Lower leg skin (tissue), 4 donors: ENCODE results near the gene FXYD1. TPM values are rescaled to one million over a fixed set of nuclear protein-coding genes. Genes with fewer than 3 reads are reported as not detected.
"Not testable (repeated sequence)": the region's sequence is repeated elsewhere in the genome, so short reads cannot be mapped to it uniquely, and the experiment has no call there.

Source experiments
- DNase-seq, 2 donors: peaks; one replicate each; pipeline ENCODE4 v3.0.0-alpha.2; 2019; ENCODE audit warnings: low spot score in 2 of 2
- H3K4me3 ChIP-seq: fragments of 200-600 bp; sonication (generic); 2 replicates; pipeline ENCODE4 v1.5.1; 2017; ENCODE audit warnings: mild to moderate bottlenecking, low read depth; ENCODE audit not compliant: poor library complexity, severe bottlenecking
- CTCF ChIP-seq, 3 donors: fragments of 450-650 bp; IDR thresholded peaks; one replicate each; pipeline ENCODE4 v1.5.1; 2016; ENCODE audit warnings: antibody characterized with exemption in 3 of 3, mild to moderate bottlenecking in 3 of 3, moderate library complexity in 2 of 3
- POLR2A ChIP-seq, 2 donors: fragments of 450-650 bp; IDR thresholded peaks; one replicate each; pipeline ENCODE4 v1.6.1; 2016 to 2017; ENCODE audit warnings: antibody characterized with exemption in 2 of 2, mild to moderate bottlenecking in 1 of 2, moderate library complexity in 1 of 2
- WGBS, 2 donors: methylation state at CpG; one replicate each; pipeline ENCODE4 v1.1.5; 2018; 5-methylcytosine and 5-hydroxymethylcytosine counted together
- intact Hi-C: fragments of 100-400 bp; cut with DNase I; formaldehyde crosslinking; loops from one replicate; pipeline ENCODE4 v1.15.0; 2023; ENCODE audit warnings: low total_unique reads
- total RNA-seq, 4 donors: library from RNA; depleted of rRNA; stranded (reverse); fragments of >200 nt; gene quantifications; one replicate each; pipeline ENCODE4 v1.1.0, GENCODE V29; 2016

Gene FXYD1
- total RNA-seq, 4 donors from 2014 or later: 5.5 to 20.9 (median 6.5) TPM; not detected in 1

GRCh38 chr19:35146746-35147459 is 8.3 kb downstream of the FXYD1 start:
- TF ChIP-seq POLR2A (IDR thresholded peaks at IDR 0.05) (no peak), CTCF (IDR thresholded peaks at IDR 0.05) (no peak)
- intact Hi-C loops: loop anchor here (10.0 kb wide), 1 partner anchor 118 kb away; the partner anchor contains the start of gene USF2
- 63 to 76% methylated on average over 7 of the region's 7 CpGs for WGBS, 2 donors
- no peak for DNase-seq
- H3K4me3 ChIP-seq: no peak overlapping the region

GRCh38 chr19:35149463-35149862 is 10.8 kb downstream of the FXYD1 start:
- DNase-seq: no peak
- intact Hi-C loops: loop anchor here (10.0 kb wide), 1 partner anchor 115 kb away; the partner anchor contains the start of gene USF2
- TF ChIP-seq POLR2A (IDR thresholded peaks at IDR 0.05): no peak
- no peak for TF ChIP-seq CTCF (IDR thresholded peaks at IDR 0.05)
- no peak overlapping the region for H3K4me3 ChIP-seq
- WGBS, 2 donors: 92 to 95% methylated on average over 3 of the region's 3 CpGs

GRCh38 chr19:35150445-35150844 is 11.8 kb downstream of the FXYD1 start:
- no peak for TF ChIP-seq POLR2A (IDR thresholded peaks at IDR 0.05)
- TF ChIP-seq CTCF (IDR thresholded peaks at IDR 0.05): no peak
- WGBS, 2 donors: 75 to 80% methylated on average over 2 of the region's 2 CpGs
- intact Hi-C loops: no loop called here

GRCh38 chr19:35151273-35152065 is 12.8 kb downstream of the FXYD1 start:
- no peak overlapping the region for H3K4me3 ChIP-seq
- DNase-seq: no peak
- TF ChIP-seq POLR2A (IDR thresholded peaks at IDR 0.05): no peak
- no peak for TF ChIP-seq CTCF (IDR thresholded peaks at IDR 0.05)
- WGBS, 2 donors: 94% methylated on average over 20 of the region's 20 CpGs
- intact Hi-C loops: no loop called here

More at GRCh38 chr19:35150445-35150844, 11.8 kb downstream of the FXYD1 start:
- DNase-seq: no peak
- no peak overlapping the region for H3K4me3 ChIP-seq

GRCh38 chr19:35153129-35153522 is 14.5 kb downstream of the FXYD1 start:
- DNase-seq, H3K4me3 ChIP-seq, intact Hi-C loops: not testable (repeated sequence)
- 62 to 77% methylated on average over 10 of the region's 10 CpGs for WGBS, 2 donors
